Measurements from ENCODE around the gene SULF2. TPM values are rescaled to one million over a fixed set of nuclear protein-coding genes. Genes with fewer than 3 reads are reported as not detected.
"Not testable (repeated sequence)": the region's sequence is repeated elsewhere in the genome, so short reads cannot be mapped to it uniquely, and the experiment has no call there.

The SULF2 gene
- total RNA-seq, 1 donor, result 1.9 TPM

DNA sequence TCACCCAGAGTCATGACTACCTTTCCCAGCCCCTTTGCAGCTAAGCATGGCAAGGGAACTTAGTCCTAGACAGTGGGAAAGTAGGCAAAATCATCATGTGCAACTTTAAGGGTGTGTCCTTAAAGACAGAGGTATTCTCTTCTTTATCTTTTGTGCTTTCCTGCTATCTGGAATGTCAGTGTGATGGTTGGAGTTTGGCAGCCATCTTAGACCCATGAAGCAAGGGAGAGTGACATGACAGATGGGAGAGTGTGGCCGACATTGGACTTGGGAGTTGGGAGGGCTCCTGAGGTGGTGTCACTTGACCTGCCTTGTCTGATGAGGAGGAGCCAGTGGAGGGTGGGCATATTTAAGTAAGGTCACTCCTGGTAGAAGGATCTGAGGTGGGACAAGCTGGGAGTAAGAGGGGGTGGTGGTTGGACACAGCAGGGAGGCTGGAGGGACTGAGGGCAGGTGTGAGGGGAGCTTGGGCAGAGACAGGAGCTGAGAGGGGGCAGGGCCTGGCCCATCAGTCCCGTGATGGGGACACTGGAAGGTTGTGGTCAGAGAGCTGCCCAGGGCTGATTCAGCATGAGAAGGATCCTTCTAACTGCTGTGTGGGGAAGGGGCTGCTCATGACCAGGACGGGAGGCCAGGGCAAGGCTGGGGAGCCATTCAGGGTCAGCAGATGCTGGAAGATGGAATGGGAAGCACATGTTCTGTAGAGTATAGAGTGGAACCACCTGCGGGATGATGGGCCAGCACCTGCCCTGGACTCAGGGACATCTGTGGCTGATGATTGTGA, 29.5 kb upstream of the SULF2 start:
- TF ChIP-seq, protein P1, sequence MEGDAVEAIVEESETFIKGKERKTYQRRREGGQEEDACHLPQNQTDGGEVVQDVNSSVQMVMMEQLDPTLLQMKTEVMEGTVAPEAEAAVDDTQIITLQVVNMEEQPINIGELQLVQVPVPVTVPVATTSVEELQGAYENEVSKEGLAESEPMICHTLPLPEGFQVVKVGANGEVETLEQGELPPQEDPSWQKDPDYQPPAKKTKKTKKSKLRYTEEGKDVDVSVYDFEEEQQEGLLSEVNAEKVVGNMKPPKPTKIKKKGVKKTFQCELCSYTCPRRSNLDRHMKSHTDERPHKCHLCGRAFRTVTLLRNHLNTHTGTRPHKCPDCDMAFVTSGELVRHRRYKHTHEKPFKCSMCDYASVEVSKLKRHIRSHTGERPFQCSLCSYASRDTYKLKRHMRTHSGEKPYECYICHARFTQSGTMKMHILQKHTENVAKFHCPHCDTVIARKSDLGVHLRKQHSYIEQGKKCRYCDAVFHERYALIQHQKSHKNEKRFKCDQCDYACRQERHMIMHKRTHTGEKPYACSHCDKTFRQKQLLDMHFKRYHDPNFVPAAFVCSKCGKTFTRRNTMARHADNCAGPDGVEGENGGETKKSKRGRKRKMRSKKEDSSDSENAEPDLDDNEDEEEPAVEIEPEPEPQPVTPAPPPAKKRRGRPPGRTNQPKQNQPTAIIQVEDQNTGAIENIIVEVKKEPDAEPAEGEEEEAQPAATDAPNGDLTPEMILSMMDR (IDR thresholded peaks at IDR 0.05; ENCODE audit: insufficient read depth, low read length), result no peak
- no peak for DNase-seq (ENCODE audit: low read depth)

DNA sequence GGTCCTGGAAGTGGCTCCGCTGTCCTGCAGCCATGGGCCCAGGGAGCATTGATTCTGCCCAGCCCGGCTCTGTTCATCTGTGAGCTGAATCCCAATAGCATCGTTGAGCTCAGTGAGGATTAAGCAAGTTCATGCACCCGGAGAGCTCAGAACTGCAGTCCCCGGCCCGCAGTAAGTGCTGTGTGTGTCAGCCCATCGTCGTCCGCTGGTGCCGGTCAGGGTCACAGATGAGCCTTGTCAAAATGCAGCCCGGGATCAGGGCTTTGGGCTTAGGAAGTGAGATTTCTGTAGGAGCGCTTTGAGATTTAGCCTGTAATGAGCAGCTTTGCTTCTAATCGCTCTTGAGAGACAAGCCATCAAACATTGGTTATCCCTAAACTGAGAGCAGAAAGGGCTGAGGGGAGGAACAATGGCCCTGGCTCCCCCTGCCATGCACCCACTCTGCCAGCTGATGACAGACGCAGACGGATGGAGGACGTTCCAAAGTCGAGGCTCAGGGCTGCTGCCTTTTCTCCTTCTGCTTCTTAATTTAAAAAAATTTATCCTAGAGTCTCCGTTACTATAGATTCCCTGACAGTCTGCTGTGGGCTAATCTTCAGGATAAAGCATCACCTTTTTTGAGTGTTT, 25.6 kb upstream of the SULF2 start:
- DNase-seq (ENCODE audit: low read depth), result no peak
- no peak overlapping the region for H3K4me3 ChIP-seq (ENCODE audit: low read depth, low read length)
- TF ChIP-seq, protein P1 (IDR thresholded peaks at IDR 0.05; ENCODE audit: insufficient read depth, low read length), result no peak

More for the DNA sequence above, 29.5 kb upstream of the SULF2 start:
- H3K4me3 ChIP-seq (ENCODE audit: low read depth, low read length), result no peak overlapping the region

DNA sequence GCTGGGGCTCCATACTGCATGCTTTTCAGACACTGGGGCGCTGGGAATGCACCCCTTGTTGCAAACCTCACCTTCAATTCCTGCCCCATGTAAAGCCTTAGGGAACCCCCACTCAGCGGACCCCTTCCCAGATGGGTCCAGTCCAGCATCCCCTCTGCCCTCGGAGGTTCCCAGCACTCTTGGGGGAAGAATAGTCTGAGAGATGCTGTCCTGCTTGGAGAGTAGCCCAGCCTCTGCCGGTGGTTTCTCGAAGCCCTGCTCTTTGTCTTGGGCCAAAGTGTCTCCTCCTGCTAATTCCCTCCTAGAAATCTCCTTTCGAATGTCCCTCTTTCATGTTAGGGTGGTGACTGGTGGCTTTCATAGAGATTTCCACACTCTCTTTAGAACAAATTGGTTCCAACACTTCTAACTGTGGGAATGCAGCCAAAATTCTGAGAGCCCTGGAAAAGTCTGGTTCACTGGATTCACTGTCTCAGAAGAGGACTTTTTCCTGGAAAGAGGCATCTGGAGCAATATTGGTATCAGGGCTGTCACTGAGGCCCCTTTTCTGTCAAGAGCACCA, 24.9 kb upstream of the SULF2 start:
- no peak for DNase-seq (ENCODE audit: low read depth)
- H3K4me3 ChIP-seq (ENCODE audit: low read depth, low read length), result no peak overlapping the region
- TF ChIP-seq, protein P1 (IDR thresholded peaks at IDR 0.05; ENCODE audit: insufficient read depth, low read length), result no peak

DNA sequence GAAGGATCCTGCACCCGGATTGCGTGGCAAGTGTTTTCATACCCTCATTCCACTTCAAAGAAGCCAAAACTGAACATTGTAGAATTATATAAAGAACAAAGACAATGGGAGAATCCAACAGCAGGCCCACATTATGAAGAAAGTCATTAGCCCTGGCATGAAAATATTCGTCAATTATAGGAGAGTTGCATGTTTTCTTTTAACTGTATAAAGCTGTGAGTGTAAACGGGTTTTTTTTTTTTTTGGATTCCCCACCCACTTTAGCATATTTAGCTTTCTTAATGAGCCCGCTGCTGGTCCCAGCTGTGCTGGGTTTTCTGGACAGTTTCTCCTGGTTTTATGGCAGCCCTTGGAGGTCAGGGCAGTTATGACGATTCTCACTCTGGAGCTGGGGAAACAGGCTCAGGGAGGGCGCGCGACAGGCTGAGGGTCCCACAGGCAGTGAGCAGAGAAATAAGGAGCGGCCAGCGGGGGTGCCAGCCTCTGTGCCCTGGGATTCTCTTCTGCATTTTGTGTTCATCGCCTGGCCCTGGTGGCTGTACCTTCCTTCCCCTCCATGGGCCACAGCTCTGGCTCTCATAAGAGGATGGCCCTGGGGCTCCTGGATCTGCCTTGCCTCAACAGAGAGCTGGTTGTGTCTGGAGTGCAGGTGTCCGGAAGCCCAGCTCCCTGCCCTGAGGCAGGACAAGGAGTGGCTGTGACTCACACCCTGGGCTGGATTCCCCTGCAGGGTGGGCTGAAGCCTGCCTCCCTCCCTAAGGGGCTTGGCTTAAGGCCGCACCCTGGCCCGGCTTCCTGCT, 24.1 kb upstream of the SULF2 start:
- TF ChIP-seq, protein P1 (IDR thresholded peaks at IDR 0.05; ENCODE audit: insufficient read depth, low read length), result no peak
- H3K4me3 ChIP-seq (ENCODE audit: low read depth, low read length), result no peak overlapping the region
- DNase-seq (ENCODE audit: low read depth), result no peak

DNA sequence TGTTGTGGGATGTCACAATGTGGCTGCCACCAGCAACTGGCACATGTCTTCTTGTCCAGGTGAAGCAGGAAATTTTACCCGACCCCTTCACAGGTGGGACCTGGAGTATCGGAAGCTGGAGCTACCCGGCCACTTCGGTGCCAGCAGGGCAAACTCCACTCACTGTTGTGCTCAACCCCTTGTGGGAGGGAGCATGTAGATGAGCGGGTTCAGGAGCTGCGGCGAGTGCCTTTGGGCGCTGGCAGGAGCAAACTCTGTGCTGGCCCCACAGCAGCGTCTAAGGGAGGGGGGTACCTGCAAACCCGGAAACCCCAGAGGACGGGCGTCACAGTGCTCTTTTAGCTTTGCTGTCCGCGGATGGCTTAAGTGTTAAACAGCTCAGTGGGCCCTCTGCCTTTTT, 20.7 kb upstream of the SULF2 start:
- H3K4me3 ChIP-seq (ENCODE audit: low read depth, low read length), result no peak overlapping the region
- TF ChIP-seq, protein P1 (IDR thresholded peaks at IDR 0.05; ENCODE audit: insufficient read depth, low read length), result no peak
- DNase-seq (ENCODE audit: low read depth), result no peak

DNA sequence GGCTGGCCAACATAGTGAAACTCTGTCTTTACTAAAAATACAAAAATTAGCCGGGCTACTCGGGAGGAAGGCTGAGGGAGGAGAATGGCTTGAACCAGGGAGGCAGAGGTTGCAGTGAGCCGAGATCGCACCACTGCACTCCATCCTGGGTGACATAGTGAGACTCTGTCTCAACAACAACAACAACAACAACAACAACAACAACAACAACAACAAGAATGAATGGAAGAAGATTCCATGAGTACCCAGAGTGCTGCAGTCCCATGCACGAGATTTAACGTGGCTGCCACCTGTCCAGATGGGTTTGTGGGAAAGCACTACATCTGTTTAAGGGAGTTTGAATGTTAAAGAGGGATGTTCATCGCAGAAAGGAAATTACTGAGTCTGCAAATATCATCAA, 19.7 kb upstream of the SULF2 start:
- H3K4me3 ChIP-seq (ENCODE audit: low read depth, low read length); DNase-seq (ENCODE audit: low read depth): not testable (repeated sequence)

DNA sequence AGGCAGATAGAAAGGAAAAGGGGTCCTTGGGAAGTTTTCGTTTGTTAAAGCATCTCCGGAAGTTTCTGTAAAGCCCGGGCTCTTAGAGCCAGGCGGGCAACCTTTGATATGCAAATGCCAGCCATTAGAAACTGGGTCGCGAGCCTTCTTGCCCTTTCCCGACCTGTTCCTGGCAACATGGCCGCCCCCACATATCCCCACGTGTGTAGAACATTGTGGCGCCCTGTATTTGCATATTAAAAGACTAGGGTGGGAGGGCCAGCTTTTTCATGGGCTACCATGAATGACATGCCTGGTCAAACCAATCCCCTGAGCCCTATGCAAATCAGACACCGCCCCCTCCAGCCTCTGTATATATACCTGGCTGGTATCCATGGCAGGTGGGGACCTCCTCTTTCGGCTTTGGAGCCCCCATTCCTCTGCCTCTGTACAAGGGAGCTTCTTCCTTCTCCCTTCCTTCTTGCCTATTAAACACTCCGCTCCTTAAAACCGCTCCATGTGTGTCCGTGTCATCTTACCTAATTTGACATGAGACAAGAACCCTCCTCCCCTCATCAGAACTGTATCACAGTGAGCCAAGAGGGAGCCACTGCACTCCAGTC, 19.0 kb upstream of the SULF2 start:
- not testable (repeated sequence) for H3K4me3 ChIP-seq (ENCODE audit: low read depth, low read length); DNase-seq (ENCODE audit: low read depth)

All from fibroblast of the aortic adventitia (primary cell).